OCI-LY1 (cell line): Measurements from ENCODE around the gene TAF4.

Experiments
- CTCF ChIP-seq: fragments of 200-600 bp; sonication (generic), shearing (Covaris generic); IDR thresholded peaks from 2 replicates; pipeline ENCODE4 v1.5.1; 2017; ENCODE audit warnings: mild to moderate bottlenecking, antibody characterized with exemption, low read length, moderate library complexity, mixed read lengths
- EZH2 ChIP-seq: fragments of 200-600 bp; sonication (generic), shearing (Covaris generic); IDR thresholded peaks from 2 replicates; pipeline ENCODE4 v1.8.0; 2017; ENCODE audit warnings: borderline replicate concordance, mixed run types, mild to moderate bottlenecking, antibody characterized with exemption, low read length, moderate library complexity, mixed read lengths

- TF ChIP-seq CTCF: no peak
- TF ChIP-seq EZH2: no peak
Measured at GRCh38 chr20:62079166-62079565, 13.5 kb upstream of the TAF4 start.
